GM21723 (cell line): ENCODE measurements around the gene IGLL1.
"Not testable (repeated sequence)": the region's sequence is repeated elsewhere in the genome, so short reads cannot be mapped to it uniquely, and the experiment has no call there.

Source experiments
- ATAC-seq: cut with Tn5 transposase; IDR thresholded peaks from one replicate; pipeline ENCODE4 v1.9.1; 2021; ENCODE audit warnings: mild to moderate bottlenecking, moderate library complexity; ENCODE audit not compliant: unreplicated experiment

IGLL1 gene

GRCh38 chr22:23579870-23580575 lies at the start of gene IGLL1:
Gene IGLL1 (minus strand): TSS chr22:23580290. CDS start chr22:23580190, 100 bp downstream.
- no peak for ATAC-seq

GRCh38 chr22:23628056-23628743 lies 48.1 kb upstream of the IGLL1 start:
- ATAC-seq = not testable (repeated sequence)

DNA sequence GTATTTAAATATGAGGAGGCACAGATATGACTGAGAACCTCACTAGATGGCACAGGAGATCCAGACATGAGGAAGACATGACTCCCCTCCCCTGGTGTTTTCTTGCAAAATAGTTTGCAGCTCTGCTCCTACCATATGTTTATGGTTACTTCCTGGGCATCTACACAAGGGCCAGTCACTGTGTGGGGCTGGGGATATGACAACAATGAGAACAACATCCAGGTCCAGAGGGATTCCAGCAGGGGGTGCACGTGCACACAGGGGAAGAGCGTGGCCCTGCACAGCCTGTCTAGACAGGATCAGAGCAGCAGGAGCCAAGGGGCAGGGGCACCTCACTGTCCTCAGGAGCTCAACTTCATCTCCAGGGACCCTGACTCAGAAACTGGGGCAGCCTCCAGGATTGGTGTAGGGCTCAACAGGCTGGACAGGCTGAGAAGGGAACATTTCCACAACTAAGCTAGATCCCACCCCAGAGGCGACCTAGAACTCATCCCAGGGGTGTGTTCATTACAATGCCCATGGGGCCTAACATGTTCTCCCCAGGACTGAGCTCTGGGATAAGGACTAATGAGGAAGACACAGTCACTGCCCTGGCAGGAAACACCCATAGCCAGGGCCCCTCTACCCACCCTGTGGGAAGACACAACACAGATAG lies 47.4 kb upstream of the IGLL1 start:
- ATAC-seq = not testable (repeated sequence)

DNA sequence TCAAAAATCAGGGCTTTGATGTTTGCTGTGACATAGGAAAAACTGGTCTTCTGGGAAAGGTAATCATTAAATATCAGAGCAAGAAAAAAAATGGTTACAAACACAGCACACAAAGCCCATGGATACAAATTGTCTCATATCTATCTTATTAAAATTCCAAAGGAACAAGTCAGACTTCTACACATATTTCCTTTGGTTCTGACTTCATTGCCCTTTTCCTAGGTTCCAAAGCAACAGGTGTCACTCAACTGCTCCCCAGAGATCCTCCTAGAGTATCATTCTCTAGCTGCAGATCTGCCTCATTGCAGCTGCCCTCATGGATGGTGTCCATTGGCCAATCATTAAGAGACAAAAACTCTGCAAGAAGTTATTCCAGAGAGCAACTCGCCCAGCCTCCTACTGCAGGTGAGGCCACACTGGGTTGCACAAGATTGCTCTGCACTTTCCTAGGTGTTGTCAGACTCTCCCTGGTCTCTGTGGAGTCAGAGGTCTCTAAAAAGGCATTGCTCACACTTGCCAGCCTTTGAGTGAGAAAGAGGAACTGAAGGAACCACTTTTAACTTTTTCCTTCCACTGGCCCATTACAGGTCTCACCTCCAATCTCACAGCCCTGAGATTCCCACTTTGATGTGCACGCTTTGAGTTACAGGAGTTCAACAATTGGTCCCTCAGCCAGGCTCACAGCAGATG lies 46.3 kb upstream of the IGLL1 start:
- no peak for ATAC-seq

DNA sequence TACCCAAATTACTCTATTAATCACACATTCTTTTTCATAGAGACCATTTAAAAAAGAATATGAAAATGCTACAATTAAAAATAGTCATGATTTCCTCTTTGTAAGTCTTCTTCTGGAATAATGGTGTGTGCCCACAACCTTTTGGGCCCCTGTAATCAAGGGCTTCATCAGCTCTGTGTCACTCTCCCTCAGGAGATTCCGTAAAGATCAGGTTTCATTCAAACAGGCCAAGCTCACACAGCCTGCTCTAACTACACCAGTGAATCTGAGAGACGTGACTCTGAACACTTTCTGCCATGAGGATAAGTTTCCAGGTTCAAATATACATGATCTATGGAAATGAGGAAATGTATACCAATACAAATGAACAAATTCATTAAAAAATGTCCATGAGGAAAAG lies 42.5 kb upstream of the IGLL1 start:
- ATAC-seq = no peak

GRCh38 chr22:23621916-23622315 lies 41.8 kb upstream of the IGLL1 start:
- ATAC-seq = not testable (repeated sequence)

DNA sequence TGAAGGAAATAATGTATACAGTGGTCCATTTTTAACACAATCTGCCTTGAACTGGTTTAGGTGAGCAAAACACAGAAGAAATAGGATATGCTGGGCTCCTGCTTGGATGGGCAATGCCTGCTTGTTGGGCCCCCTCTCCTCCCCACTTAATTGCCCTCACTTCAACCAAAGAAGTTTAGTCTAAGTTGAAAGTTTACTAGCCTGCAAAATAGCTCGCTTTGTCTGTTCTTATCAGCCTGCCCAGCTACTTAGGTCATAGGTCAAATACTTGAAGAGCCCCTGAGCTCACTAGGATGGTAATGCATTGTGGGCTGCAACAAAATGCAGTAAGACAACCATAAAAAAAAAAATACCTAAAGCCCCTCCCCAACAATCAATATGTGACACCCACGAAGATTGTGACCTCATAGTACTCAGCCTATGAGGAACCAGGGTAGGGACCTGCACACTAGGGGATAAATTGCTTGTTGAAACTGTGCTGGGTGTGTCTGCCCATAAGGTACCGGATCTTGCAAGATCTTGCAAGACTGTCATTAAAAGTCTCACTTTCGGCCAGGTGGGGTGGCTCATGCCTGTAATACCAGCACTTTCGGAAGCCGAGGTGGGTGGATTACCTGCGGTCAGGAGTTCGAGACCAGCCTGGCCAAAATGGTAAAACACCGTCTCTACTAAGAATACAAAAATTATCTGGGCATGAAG lies 41.1 kb upstream of the IGLL1 start:
- no peak for ATAC-seq

DNA sequence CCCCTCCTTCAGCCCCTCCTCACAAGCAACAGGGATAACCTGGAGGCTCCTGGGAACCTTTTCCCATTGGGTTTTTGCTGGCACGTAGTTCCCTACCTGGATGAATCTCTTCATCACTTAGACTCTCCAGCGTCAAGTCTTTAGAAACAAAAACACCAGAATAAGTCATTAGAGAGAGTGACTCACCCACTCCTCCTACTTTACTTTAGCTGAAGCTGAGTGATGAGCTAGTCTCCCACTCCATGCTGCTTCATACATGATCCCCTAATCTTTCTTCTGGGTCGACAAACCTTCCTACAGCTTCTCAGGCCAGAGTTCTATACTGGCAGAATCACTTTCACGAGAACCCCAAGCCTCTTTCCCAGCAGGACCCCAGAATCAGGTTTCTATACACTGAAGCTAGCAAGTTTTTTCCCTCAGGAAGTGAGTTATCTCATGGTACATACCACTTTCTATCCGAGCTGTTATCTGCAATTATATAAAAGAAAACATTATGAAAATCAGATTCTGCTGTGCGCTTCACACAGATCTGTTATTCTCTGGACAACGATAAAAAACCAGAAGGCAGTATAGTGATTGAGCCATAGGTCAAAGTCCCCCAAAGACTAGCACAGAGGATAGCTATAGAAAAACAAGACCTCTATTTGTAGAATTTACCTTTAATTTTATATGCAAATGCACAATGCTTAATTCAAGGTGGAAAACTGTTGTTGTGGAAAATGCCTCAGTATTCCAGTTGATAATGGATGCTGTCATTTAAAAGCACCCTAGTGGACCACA lies 33.3 kb upstream of the IGLL1 start:
- no peak for ATAC-seq

GRCh38 chr22:23609983-23610781 lies 30.1 kb upstream of the IGLL1 start:
- no peak for ATAC-seq

GRCh38 chr22:23608583-23608982 lies 28.5 kb upstream of the IGLL1 start:
- ATAC-seq = no peak

GRCh38 chr22:23606204-23607131 lies 26.4 kb upstream of the IGLL1 start:
- ATAC-seq = no peak

DNA sequence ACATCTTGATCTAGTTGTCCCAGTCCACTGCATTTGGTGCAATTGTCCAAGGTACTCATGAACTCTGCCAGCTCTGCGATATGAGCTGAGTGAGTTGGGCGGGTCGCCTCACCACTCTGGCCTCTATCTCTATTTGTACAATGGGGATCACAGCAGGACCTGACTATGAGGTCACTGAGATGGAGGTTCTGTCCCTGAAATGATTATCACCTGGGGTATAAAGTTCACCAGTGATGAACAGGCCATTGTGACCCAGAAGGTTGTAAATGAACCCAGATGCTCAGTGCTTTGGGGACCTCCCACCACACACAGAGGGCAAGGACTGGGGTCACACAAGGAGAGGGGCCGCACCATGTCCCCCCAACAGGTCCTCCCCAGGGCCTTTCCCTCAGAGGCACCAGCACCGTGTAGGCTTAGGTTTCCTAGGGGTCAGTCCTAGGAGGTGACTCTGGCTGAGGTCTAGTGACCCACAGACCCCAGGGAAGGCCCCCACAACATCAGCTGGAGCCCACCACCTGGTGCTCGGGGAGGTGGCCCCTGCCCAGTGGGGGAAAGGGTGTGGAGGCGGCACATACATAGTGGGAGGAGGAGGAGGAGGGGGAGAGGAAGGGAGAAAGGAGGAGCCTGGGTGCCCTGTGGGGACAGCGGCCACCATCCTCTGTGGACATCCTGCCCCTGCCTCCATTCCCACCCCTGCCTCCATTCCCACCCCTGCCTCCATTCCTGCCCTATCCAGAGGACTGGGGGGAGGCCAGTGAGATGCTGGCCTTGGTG lies 25.0 kb upstream of the IGLL1 start:
- no peak for ATAC-seq

DNA sequence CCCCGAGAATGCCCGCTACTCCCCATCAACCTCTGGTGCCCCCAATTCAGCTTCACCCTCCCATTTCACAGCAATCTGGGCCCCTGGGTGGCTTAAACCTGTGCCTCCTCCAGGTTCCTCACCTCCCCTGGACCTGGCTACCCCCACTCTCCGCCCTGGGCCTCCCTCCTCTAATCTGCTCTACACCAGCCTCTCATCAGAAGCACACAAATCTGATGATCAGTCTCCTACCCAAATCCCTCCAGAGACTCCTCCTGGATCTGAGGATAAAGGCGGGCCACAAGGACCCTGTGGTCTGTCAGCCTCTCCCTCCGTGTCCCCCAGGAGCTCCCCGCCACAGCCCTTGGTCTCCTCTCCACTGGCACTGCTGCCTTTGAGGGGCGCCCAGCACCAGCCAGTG lies 23.2 kb upstream of the IGLL1 start:
- no peak for ATAC-seq

- no peak for ATAC-seq
These were observed 18.9 kb upstream of the IGLL1 start for GRCh38 chr22:23598805-23599518.

DNA sequence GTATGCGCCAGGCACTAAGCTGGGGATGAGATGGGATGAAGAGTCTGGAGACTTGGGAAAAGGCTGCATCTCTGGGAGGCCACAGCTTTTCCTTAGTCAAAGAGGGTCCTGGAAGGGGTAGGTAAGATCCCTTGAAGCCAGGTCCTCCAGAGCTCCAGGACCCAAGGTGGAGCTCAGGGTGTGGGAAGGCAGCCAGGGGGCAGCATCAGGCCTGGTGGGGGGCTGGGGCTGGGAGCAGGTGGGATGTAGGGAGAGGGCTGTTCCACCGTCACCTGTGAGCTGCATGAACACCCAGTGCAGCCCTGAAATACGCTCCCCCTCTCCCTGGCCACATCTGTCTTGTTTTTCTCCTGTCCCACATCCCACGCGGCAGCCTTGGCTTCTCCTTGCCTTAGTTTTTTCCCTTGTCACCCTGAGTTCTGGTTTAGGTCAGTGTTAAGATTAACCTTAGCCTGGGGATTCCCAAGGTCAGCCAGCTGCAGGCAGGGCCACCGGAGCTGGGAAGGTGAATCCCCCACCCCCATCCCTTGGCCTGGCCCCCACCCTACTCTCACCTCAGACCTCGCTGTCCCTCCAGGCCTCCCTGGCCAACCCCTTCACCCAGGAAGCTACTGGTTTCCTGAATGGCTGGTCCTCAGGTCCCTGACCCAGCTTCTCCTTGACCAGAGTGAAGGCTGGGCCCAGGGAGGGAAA lies 17.6 kb upstream of the IGLL1 start:
- ATAC-seq = not testable (repeated sequence)

DNA sequence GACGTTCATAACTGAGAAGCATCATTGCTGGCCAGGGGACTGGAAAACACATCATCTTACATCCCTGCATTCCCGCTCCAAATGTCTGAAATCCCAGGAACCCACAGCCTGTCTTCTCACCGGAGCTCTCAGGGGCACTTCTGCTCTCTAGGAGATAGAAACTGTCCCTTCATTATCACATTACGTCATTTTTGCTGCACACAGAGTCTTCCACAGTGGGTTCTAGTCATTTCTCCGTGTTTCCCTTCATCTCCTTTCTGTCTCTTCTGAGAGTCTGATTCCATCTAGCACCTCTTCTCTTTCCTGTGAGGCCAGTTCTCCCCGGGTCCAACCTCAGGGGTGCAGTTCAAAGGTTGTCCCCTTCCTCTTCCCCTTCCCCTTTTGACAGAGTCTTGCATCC lies 15.8 kb upstream of the IGLL1 start:
- not testable (repeated sequence) for ATAC-seq
